GM19463 (cell line): ENCODE data around the gene FAM83B.
"Not testable (repeated sequence)": the region's sequence is repeated elsewhere in the genome, so short reads cannot be mapped to it uniquely, and the experiment has no call there.

ENCODE experiments used
- ATAC-seq: cut with Tn5 transposase; IDR thresholded peaks from one replicate; pipeline ENCODE4 v1.9.1; 2021; ENCODE audit warnings: mild to moderate bottlenecking, moderate library complexity; ENCODE audit not compliant: unreplicated experiment

FAM83B gene, protein sequence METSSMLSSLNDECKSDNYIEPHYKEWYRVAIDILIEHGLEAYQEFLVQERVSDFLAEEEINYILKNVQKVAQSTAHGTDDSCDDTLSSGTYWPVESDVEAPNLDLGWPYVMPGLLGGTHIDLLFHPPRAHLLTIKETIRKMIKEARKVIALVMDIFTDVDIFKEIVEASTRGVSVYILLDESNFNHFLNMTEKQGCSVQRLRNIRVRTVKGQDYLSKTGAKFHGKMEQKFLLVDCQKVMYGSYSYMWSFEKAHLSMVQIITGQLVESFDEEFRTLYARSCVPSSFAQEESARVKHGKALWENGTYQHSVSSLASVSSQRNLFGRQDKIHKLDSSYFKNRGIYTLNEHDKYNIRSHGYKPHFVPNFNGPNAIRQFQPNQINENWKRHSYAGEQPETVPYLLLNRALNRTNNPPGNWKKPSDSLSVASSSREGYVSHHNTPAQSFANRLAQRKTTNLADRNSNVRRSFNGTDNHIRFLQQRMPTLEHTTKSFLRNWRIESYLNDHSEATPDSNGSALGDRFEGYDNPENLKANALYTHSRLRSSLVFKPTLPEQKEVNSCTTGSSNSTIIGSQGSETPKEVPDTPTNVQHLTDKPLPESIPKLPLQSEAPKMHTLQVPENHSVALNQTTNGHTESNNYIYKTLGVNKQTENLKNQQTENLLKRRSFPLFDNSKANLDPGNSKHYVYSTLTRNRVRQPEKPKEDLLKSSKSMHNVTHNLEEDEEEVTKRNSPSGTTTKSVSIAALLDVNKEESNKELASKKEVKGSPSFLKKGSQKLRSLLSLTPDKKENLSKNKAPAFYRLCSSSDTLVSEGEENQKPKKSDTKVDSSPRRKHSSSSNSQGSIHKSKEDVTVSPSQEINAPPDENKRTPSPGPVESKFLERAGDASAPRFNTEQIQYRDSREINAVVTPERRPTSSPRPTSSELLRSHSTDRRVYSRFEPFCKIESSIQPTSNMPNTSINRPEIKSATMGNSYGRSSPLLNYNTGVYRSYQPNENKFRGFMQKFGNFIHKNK

DNA sequence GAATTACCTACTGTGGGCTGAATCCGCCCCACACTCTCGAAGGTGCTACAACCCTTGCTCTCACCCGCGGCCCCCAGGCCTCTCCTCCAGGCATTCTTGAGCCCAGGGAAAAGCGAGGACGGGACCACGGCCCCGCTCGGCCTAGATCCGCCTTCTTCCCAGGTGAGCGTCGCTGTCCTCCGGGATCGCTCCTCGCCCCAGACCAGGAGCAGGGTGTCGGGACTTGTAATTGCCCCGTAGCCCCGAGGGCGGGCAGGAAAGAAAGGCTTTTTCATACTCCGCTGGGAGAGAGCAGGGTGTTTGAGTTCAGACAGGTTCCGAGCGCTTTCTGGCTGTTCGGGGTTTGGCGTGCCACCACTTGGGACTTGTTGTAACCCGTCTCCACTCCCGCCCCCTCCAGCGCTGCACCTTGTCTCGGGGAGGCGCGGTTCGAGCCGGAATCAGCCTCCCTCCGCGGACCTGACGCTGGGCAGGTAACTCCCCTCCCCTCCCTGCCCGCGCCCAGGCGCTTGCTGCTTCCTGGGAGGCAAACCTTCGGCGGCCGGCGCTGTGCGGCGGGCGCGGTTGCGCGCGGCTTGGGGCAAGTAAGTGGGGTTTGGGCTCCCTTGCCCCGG, at the start of gene FAM83B:
TSS of gene FAM83B (plus strand) at position 529 of the 614 bp plus-strand sequence. CDS start 23,476 bp downstream, outside the sequence.
- no peak for ATAC-seq

DNA sequence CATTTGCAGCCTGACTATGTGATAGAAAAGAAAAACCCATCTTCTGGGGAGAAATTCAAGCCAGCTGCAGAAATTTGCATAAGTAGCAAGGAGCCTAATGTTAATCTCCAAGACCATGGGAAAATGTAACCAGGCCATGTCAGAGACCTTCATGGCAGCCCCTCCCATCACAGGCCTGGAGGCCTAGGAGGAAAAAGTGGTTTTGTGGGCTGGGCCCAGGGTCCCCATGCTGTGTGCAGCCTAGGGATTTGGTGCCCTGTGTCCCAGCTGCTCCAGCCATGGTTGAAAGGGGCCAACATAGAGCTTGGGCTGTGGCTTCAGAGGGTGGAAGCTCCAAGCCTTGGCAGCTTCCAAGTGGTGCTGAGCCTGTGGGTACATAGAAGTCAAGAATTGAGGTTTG, 49.7 kb upstream of the FAM83B start:
- ATAC-seq, result not testable (repeated sequence)

DNA sequence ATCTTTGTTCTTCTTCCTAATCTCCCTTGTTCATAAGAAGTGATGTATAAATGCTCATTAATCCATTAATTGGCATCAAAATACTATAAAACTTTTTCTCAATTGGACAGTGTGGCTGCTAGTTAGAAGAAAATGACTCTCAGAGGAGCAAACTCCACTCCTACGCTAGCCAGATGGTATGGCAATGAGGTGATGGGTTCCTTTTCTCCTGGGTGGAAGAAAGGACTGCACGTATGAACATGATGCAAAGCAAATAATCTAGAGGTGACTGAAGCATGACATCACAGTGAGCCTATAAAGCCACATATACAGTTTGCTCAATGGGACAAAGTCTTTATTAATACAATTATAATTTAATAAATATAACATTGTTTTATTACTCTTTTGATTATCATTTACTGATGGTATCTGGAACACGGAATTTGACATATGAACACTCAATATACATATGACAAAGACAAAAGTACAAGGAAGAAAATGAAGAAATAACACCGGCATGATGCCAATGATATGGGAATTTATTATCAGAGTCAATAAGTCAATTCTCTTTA, 46.4 kb upstream of the FAM83B start:
- ATAC-seq, result no peak

DNA sequence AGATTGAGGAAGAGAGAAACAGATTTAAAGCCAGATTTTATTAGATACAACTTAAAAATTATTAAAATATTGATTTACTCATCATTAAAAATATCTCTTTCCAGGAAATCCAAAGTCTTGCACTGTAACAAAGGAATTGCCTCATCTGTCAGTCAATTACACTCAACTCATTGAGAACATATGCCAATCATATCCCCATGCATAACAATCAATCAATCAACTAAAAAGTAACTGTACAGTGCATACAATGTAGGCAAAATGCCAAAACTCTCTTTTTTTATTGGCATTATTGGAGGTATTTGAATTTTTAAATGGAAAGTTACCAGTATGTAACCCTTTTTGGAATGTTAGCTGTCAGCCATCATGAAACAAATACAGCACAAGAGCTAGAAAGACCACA, 45.3 kb upstream of the FAM83B start:
- no peak for ATAC-seq

DNA sequence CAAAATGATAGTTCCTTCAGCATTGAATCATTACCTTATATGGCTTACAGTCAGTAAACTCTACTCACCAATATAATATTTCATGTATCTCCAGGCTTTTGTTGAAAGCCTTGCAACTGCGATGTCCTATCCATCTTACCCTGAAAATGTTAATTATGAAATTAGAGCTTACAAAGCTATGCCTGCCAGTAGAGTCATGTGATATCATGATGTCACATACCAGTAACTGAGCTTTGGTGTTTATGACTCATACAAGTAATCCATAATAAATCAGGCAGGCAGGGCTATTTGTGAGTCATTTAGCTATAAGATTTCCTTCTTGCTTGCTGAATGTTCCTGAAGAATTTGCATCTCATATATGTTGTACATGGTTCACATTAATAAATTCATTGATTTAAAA, 44.9 kb upstream of the FAM83B start:
- no peak for ATAC-seq

DNA sequence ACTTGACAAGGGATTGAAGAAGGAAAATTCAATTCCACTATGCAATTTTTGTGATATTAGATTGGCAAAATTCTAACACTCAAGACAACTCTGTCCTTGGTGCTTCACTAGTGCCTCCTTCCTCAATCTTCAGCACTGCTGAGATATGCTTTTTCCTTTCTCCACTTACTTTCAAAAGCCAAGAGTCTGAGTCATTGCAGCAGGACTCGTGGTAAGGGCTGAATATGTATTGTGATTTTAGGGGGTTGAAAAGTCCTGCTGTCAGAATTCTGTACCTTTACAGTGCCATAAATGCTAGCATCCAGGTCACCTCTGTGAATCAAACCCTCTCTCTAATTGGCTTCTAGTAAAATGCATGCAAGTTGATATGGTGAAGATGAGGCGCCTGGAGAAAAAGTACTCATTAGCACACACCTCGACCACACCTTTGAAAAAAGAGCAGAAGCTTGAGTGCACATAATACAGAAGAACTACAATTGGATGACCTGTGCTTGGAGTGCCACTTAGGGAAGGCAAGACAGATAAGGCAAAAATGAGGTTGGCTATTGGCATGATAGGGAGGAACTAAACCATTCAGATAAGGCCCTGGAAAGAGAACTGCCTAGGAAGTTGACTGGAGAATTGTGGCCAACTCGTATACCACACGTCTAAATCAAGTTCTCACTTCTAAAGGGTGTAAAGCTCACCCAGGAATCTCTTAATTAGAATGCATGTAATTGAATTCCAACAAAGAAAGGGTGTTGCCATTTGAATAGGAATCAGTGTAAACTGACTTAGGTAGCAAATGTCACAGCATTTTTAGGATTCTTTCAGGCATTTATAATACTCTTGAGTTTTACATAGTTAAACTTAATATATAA, 43.6 kb upstream of the FAM83B start:
- ATAC-seq, result no peak

DNA sequence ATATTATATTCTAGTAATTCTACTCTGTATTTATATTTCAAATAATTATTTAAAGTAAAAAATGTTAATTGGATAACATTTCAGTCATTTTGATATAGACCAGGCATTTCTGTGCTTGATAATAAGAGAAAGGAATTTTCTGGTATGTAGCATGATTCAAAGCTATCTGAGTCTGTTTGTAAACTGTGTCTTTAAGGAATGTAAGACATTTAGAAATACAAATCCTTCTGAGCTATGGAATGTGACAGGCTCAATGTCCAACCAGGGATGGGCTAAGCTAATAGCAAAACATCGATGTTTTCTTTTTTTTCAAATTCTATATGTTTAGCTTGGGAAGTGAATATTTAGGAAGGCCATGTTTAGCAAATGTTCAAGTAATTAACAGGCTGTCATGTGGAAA, 41.5 kb upstream of the FAM83B start:
- no peak for ATAC-seq

DNA sequence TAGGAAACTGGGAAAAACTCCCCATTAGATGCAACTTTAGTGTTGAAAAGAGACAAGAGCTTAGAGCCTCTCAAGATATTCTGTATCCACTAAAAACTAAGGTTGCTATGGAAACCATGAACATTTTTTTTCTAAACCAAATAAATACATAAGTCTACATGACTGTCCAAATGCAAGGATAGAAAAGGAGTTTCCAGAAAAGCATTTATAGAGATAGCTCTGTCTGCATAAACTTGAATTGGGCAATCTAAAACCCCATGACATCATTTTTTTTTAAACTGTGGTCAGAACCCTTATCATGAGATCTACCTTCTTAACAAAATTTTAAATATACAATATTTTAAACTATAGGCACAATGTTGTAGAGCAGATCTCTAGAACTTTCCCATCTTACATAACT, 36.4 kb upstream of the FAM83B start:
- no peak for ATAC-seq

DNA sequence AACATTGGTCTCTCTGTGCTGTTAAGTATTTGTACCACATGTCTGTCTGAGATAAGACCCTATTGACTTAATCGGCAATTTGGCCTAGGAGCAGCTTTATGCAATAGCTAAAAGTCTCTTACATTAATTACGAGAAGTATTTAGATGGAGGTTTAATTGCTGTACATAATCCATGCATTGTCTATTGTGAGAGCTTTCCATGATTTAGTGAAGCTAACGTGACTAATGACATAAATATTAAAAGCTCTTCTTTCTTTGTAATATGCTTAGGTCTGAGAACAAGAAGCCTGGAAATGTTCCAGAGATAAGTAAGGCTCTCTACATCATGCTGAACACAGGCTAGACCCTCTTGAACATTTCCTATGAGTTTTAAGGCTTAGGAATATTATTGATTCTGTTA, 32.7 kb upstream of the FAM83B start:
- ATAC-seq, result no peak

DNA sequence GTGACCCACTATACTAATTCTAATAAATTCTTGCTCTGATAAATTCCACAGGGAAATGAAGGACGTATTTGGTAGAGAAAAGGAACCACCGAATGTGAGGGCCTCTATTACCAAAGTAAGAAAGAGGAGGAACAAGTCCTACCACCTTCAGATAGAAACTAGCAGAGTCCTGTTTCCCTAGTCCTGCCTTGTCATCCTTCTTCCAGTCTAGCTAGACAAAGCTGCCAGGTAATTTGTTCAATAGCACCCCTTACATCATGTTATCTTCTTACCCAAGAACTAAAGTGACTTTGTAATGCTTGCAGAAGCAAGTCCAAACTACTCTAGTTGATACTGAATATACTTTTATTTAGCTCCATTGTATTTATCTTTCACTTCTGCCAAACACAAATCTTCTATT, 29.3 kb upstream of the FAM83B start:
- ATAC-seq, result no peak

DNA sequence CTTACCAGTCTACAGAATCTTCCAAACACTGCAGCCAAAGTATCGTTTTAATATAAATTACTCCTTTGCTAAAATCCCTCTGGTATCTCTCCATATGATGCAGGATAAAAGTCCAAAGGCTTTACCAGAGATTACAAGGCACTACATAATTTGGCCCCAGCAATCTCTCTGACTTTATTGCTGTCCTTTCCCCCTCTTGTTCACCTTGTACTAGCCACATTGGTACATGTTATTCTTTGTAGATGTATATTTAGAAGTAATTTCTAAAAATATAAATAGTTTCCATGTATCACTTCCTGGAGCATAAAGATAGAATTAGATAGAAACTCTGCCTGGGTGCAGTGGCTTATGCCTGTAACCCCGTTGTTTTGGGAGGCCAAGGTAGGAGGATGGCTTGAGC, 28.7 kb upstream of the FAM83B start:
- ATAC-seq, result no peak

DNA sequence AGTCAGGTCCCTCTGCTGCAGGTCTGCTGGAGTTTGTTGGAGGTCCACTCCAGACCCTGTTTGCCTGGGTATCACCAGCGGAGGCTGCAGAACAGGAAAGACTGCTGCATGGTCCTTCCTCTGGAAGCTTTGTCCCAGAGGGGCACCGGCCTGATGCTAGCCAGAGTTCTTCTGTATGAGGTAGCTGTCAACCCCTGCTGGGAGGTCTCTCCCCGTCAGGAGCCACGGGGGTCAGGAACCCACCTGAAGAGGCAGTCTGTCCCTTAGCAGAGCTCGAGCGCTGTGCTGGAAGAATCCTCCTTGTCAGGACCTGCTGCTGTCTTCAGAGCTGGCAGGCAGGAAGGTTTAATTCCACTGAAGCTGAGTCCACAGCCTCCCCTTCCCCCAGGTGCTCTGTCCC, 22.3 kb upstream of the FAM83B start:
- not testable (repeated sequence) for ATAC-seq

DNA sequence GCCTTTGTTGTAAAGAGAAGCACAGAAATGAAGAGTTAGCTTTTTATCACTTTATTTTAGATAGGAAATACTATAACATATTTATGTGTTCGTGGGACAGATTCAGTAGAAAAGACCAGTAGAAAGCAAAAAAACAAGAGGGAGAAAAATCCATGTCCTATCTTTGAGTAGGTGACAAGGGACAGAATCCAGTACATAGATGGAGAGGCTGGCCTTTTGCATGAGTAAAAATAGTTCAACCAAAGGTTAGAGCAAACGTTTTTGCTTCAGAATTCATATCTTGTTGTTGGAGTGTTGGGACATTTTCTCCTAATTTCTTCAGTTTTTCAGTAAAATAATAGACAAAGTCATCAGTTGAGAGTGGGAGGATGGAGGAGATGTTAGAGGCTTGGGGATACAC, 19.6 kb upstream of the FAM83B start:
- no peak for ATAC-seq

DNA sequence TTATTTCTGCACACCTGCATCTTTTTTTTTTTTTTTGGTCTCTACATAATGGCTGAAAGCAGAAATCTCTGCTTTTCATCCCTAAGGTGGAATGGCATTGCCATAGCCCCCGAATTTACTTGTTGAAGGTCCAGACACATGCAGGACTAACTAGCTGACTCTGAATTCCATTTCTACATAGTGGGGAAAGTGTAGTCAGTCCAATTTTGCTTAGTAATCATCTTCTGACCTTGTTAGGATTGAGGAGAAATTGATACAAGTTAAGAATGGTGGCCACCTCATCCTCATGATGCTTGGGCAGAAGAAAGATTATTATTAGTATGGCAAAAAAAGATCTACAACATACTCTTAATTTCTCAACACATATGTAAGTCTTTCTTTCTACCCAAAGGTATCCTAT, 16.4 kb upstream of the FAM83B start:
- ATAC-seq, result no peak

DNA sequence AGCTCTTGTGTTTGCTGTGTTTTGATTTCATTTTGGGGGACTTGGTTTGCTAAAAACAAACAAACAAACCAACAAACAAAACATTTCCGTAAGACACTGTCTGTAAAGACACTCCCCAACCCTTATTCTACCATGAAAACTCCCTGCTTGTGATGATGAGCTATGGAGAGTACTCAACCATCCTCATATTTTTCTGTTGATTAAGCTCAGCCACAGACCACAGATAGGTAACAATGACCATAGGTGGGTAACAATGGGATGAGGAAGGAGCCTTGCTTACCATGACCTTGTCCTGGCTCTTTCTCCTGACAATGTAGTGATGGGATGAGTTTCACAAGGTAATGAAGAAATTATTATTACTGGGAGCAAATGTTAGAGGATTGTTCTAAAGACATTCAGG, 11.4 kb upstream of the FAM83B start:
- ATAC-seq, result no peak

DNA sequence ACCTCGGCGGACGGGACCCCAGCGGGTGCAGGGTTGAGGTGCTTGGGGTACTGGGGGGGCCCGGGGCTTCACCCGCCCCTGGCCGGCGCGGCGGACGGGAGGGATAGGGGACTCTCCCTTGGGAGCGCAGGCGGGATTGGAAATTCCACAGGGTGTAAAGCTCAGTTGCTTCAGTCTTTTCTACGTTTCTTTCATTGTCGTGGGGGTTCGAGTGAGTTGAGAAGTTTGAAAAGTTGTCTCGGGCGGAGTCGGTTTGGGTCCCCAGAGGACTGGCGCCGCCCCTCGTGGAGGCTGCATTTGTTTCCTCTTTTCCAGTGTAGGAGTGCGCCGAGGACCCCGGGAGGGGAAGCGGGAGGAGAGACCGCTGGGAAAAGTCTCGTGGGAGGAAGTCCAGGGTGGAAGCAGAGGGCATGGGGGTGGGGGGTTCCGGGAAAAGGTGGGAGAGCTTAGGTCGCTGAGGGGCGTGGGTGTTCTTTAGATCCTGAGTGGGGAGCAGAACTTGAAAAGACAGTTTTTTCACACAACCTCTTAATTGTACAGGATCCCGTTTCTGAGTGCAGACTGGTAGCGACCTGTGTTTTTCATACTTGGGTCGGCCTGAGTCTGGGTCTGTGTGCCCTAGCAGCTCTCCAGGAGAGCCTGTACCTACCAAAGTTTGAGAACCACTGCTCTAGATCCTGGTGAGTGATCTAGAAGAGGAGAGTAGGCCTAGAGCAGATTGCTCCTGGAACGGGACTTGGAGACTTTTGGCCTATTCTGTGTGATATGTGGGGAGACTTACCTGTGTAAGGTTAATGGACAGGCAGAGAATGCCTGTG, 495 bp downstream of the FAM83B start:
- ATAC-seq, result no peak

DNA sequence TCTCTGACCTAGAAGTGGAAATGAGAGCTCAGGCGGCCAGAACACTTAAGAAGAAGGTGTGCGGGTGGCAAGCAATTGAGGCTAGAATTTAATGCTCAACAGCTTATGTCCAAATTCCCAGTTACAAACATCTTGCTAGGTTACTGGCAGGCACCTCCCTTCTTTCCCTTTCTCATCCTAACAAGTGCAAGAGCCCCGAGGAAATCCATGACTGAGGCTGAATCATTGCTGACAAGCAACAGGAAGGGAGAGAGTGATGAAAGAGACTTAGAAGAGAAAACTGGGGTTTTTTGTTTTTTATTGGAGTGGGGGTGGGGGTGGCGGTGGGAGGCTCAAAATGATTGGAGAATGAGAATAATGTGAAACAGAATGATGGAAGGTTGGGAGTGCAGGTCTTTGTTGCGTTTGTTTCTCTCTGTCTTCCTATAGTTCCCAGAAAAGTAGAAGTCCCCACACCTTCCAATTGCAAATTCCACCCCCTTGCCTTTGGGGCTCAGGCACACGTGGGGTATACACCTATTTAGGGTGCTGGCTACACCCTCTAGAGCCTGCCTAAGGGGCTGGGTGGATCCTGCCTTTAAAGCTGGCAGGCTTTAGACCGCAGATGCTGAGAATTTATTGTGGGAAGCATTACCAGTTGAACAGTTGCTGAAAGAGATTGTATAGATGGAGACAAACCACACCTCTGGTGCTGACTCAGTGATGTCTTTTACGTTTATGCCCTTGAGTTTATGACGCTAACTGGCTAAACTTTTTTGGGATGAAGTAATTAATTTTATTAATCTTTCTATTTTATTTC, 1.4 kb downstream of the FAM83B start:
- ATAC-seq, result no peak

DNA sequence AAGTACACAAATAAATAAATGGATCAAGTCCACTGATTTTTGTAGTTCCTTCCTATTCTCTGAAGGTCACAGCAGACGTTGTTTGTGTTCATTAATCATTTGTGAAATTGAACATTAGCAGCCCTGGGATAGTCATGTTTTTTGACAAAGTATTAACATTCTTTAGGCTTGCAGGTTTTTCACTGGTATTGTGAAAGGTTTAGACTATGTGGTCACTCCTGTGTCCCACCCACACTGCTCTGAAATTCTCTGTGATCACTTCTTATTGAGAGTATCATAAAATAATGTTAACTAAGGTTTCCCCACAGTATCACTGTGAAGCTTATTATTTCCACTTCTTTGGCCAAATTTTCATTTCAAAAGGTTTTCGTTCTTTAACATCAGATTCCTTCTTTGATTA, 3.5 kb downstream of the FAM83B start:
- ATAC-seq, result no peak

DNA sequence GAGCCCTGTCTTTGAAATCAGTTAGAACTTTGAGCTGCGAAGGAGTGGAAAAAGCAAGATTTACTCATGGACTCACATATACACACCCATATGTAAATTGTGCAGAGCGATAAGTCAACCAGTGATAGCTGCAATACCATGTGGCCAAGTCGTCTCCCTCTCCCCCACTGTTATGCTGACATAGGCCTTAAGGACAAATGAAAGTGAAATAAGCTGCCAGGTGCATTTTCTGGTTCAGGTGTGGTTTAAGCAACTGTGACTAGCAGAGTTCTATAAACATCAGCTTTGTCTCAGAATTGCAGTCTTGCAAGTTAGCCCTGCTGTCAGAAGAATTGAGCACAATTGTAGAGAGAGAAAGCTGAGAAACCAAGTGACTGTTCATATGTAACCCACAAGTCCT, 9.6 kb downstream of the FAM83B start:
- no peak for ATAC-seq
